Retinal pigment epithelial cell (primary cell): Measurements from ENCODE around the gene ZNF165.

Experiments
- DNase-seq: peaks from one replicate; pipeline ENCODE4 v3.0.0-alpha.2; 2010; ENCODE audit warnings: low read depth
- H3K4me3 ChIP-seq: 2 replicates; pipeline ENCODE4 v1.5.1; 2011; ENCODE audit warnings: mild to moderate bottlenecking, low read length, control low read depth, moderate library complexity
- CTCF ChIP-seq: conservative IDR thresholded peaks from 2 replicates; pipeline ENCODE4 v1.5.1; 2011; ENCODE audit warnings: low read depth, low read length, control low read depth, inconsistent platforms

The ZNF165 gene

GRCh38 chr6:28104392-28105244, 24.2 kb downstream of the ZNF165 start:
- peak overlapping the region; percentile 76 for H3K4me3 ChIP-seq
- DNase-seq, result peak; percentile 38
- peak; percentile 66 for TF ChIP-seq CTCF

- peak overlapping the region; percentile 76 for H3K4me3 ChIP-seq
- no peak for TF ChIP-seq CTCF
- no peak for DNase-seq
Measured at GRCh38 chr6:28105245-28105639, 24.9 kb downstream of the ZNF165 start.

- DNase-seq, result no peak
- H3K4me3 ChIP-seq, result no peak overlapping the region
- TF ChIP-seq CTCF, result no peak
Measured at GRCh38 chr6:28107506-28107905, 27.1 kb downstream of the ZNF165 start.

GRCh38 chr6:28111964-28112363, 31.6 kb downstream of the ZNF165 start:
- H3K4me3 ChIP-seq, result no peak overlapping the region
- DNase-seq, result no peak
- no peak for TF ChIP-seq CTCF

- TF ChIP-seq CTCF, result no peak
- DNase-seq, result no peak
- no peak overlapping the region for H3K4me3 ChIP-seq
Measured at GRCh38 chr6:28115799-28116198, 35.4 kb downstream of the ZNF165 start.

- DNase-seq, result no peak
- no peak overlapping the region for H3K4me3 ChIP-seq
- TF ChIP-seq CTCF, result no peak
Measured at GRCh38 chr6:28117386-28118050, 37.1 kb downstream of the ZNF165 start.

- no peak for TF ChIP-seq CTCF
Measured at GRCh38 chr6:28118217-28118616, 37.8 kb downstream of the ZNF165 start.

More at GRCh38 chr6:28118217-28118616, 37.8 kb downstream of the ZNF165 start:
- no peak overlapping the region for H3K4me3 ChIP-seq
- DNase-seq, result no peak
